ENCODE measurements around the gene PPP1R12A. TPM values are rescaled to one million over a fixed set of nuclear protein-coding genes. Genes with fewer than 3 reads are reported as not detected.

Gene PPP1R12A
- total RNA-seq, 1 donor from 2014 or later: 109 TPM

DNA sequence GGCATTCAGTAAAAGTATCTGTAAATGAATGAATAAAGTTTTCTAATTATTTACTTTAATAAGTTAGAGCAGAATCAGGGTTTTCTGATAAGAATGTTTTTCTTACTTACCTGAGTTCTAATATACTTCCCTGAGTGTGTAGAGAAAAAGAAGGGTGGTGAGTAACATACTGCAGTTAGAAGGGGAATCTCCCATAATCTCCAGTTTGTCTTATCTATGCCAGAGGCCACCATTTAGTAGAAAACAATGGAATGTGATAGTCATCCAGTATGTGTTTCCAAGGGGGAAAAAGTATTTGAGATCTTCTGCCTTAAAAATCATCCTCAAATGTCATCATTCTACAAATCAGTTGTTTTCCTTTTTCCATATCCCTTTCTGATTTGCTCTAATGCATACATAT, 187.6 kb downstream of the PPP1R12A start:
- H3K4me3 Mint-ChIP-seq (ENCODE audit: unreplicated experiment): no peak overlapping the region
- H3K36me3 Mint-ChIP-seq (ENCODE audit: low read depth, unreplicated experiment): no peaks in the 10 kb centered on the region
- no peaks in the 10 kb centered on the region for H3K27me3 Mint-ChIP-seq (ENCODE audit: unreplicated experiment)
- H3K27ac Mint-ChIP-seq (ENCODE audit: unreplicated experiment): no peak overlapping the region
- DNase-seq (ENCODE audit: low spot score): no peak
- no peaks in the 10 kb centered on the region for H3K9me3 Mint-ChIP-seq (ENCODE audit: unreplicated experiment)
- TF ChIP-seq, protein P1, sequence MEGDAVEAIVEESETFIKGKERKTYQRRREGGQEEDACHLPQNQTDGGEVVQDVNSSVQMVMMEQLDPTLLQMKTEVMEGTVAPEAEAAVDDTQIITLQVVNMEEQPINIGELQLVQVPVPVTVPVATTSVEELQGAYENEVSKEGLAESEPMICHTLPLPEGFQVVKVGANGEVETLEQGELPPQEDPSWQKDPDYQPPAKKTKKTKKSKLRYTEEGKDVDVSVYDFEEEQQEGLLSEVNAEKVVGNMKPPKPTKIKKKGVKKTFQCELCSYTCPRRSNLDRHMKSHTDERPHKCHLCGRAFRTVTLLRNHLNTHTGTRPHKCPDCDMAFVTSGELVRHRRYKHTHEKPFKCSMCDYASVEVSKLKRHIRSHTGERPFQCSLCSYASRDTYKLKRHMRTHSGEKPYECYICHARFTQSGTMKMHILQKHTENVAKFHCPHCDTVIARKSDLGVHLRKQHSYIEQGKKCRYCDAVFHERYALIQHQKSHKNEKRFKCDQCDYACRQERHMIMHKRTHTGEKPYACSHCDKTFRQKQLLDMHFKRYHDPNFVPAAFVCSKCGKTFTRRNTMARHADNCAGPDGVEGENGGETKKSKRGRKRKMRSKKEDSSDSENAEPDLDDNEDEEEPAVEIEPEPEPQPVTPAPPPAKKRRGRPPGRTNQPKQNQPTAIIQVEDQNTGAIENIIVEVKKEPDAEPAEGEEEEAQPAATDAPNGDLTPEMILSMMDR (IDR thresholded peaks at IDR 0.05; ENCODE audit: unreplicated experiment): no peak
- no peaks in the 10 kb centered on the region for H3K4me1 Mint-ChIP-seq (ENCODE audit: unreplicated experiment)

- H3K27ac Mint-ChIP-seq (ENCODE audit: unreplicated experiment): no peak overlapping the region
- no peaks in the 10 kb centered on the region for H3K27me3 Mint-ChIP-seq (ENCODE audit: unreplicated experiment)
- H3K4me3 Mint-ChIP-seq (ENCODE audit: unreplicated experiment): no peak overlapping the region
- peak; percentile 51 for DNase-seq (ENCODE audit: low spot score)
- H3K36me3 Mint-ChIP-seq (ENCODE audit: low read depth, unreplicated experiment): no peaks in the 10 kb centered on the region
- H3K4me1 Mint-ChIP-seq (ENCODE audit: unreplicated experiment): no peaks in the 10 kb centered on the region
- TF ChIP-seq, protein P1 (IDR thresholded peaks at IDR 0.05; ENCODE audit: unreplicated experiment): peak; percentile 74
- no peaks in the 10 kb centered on the region for H3K9me3 Mint-ChIP-seq (ENCODE audit: unreplicated experiment)
Measured at GRCh38 chr12:79737875-79738718, 196.8 kb downstream of the PPP1R12A start.

GRCh38 chr12:79732638-79733037, 202.3 kb downstream of the PPP1R12A start:
- H3K4me1 Mint-ChIP-seq (ENCODE audit: unreplicated experiment): no peaks in the 10 kb centered on the region

GRCh38 chr12:79725987-79726386, 208.9 kb downstream of the PPP1R12A start:
- H3K4me1 Mint-ChIP-seq (ENCODE audit: unreplicated experiment): no peaks in the 10 kb centered on the region
- TF ChIP-seq, protein P1 (IDR thresholded peaks at IDR 0.05; ENCODE audit: unreplicated experiment): no peak
- H3K4me3 Mint-ChIP-seq (ENCODE audit: unreplicated experiment): no peak overlapping the region
- no peak overlapping the region for H3K27ac Mint-ChIP-seq (ENCODE audit: unreplicated experiment)
- peaks cover 4% of the 10 kb centered on the region for H3K27me3 Mint-ChIP-seq (ENCODE audit: unreplicated experiment)
- no peaks in the 10 kb centered on the region for H3K36me3 Mint-ChIP-seq (ENCODE audit: low read depth, unreplicated experiment)
- H3K9me3 Mint-ChIP-seq (ENCODE audit: unreplicated experiment): no peaks in the 10 kb centered on the region
- no peak for DNase-seq (ENCODE audit: low spot score)

More at GRCh38 chr12:79732638-79733037, 202.3 kb downstream of the PPP1R12A start:
- Mint-ChIP-seq H3K27ac (ENCODE audit: unreplicated experiment) (no peak overlapping the region), H3K27me3 (ENCODE audit: unreplicated experiment) (peaks cover 2% of the 10 kb centered on the region), H3K36me3 (ENCODE audit: low read depth, unreplicated experiment) (no peaks in the 10 kb centered on the region), H3K9me3 (ENCODE audit: unreplicated experiment) (no peaks in the 10 kb centered on the region), H3K4me3 (ENCODE audit: unreplicated experiment) (no peak overlapping the region)
- TF ChIP-seq, protein P1 (IDR thresholded peaks at IDR 0.05; ENCODE audit: unreplicated experiment): no peak
- DNase-seq (ENCODE audit: low spot score): no peak

Other genes with a start within 250 kb of the PPP1R12A start
- 92.3 TPM for gene PAWR, start 244.1 kb downstream of the PPP1R12A start, total RNA-seq (ENCODE audit: unreplicated experiment)
- gene OTOGL, start 164.4 kb upstream of the PPP1R12A start, total RNA-seq (ENCODE audit: unreplicated experiment): 0.31 TPM